PFSK-1 (cell line): Measurements from ENCODE around the gene ZDHHC7.

Experiments
- SIN3A ChIP-seq: IDR thresholded peaks from 2 replicates; pipeline ENCODE4 v1.6.1; 2012; ENCODE audit warnings: mild to moderate bottlenecking, low read length, moderate library complexity, borderline replicate concordance; ENCODE audit not compliant: insufficient read depth
- TAF1 ChIP-seq: IDR thresholded peaks from 2 replicates; pipeline ENCODE4 v1.6.1; 2012; ENCODE audit warnings: low read length, control low read depth, borderline replicate concordance; ENCODE audit not compliant: insufficient read depth

- TF ChIP-seq SIN3A, result no peak
- TF ChIP-seq TAF1, result no peak
Observed at GRCh38 chr16:85018529-85019236, 7.3 kb upstream of the ZDHHC7 start.
